ENCODE results near the gene TRABD2B.

The TRABD2B gene

DNA sequence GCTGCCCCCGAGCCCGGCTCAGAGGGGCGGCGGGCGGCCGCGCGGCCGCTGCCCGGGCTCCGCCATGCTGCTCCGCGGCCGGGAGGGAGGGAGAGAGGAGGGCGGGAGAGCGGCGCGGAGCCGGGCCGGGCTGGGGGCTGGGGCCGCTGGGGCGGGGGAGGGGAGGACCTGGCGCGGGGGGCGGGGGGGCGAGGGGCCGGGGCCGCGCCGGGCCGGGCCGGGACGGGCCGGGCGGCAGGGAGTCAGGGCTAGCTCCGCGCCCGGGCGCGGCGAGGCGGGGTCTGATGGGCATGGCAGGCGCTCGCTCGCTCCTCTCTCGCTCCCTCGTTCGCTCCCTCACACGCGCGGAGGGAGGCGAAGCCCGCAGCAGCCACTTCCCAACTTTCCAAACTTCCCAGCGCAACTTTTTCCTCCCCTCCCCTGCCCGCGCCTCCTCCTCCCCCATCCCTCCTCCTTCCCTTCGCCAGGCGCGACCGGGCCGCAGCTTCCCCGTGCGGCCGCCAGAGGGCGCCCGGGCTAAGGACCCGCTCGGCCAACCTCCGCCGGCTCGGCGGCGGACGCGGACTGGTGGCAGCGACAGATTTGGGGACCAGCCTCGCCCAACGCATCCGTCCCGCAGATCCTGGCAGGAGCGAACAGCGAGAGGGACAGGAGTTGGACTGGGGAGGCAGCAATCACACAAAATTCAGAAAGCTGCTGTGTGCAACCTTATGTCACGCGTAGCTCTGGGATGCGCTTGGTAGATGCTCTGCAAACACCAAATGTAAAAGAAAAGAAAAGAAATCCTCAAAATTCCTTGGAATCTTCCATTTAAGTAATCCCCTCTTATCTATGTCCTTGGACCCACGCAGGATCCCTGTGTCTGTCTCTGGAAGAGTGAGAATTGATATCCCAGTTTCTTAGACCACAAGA, at the start of gene TRABD2B:
Gene TRABD2B (minus strand): TSS at position 97 of the 912 bp plus-strand sequence.
- peak; percentile 71 for FAIRE-seq
- DNase-seq (ENCODE audit: low spot score) = peak; percentile 92

DNA sequence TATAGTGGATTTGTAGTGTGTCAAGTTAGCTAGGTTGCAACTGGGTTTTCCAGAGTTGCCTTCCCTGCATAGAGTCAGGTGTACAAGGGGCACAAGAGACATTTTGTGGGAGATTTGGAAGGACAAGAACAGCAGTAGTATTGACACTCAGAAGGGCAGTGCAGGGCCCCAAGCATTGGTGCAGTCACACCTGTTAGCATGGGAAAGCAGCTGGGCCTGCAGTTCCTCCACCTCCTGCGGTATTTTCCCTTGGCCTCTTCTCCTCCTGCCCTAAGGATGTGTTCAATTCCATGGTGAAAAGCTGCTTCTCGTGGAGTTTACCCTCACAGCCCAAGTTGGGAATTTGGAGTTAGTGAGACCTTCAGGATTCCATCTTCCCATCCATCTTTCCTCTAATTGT, 47.1 kb upstream of the TRABD2B start:
- DNase-seq (ENCODE audit: low spot score) (no peak), FAIRE-seq (no peak)

DNA sequence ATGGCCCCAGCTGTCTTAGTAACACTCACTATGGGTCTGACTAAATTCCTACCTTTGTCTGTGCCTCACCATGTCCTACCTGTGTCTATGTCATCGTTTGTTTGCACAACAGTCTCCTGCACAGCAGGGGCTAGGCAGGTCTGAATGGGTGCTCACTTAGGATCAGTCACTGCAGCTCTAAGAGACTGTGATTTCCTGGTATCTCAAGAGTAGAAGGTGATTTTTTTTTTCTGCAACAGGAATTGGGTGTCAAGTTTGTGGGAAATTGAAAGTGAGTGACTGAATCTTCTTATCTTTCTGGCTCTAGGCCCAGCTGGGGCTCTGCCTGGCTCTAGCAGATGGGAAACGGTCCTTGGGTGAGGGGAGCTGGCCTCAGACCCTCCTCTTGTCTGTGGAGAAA, 46.4 kb upstream of the TRABD2B start:
- no peak for DNase-seq (ENCODE audit: low spot score)
- FAIRE-seq = peak; percentile 79

- DNase-seq (ENCODE audit: low spot score) (no peak), FAIRE-seq (no peak)
These were observed 43.0 kb upstream of the TRABD2B start for GRCh38 chr1:48040154-48040553.

- no peak for FAIRE-seq
These were observed 42.2 kb upstream of the TRABD2B start for GRCh38 chr1:48039088-48040054.

GRCh38 chr1:48038270-48038767, 41.1 kb upstream of the TRABD2B start:
- FAIRE-seq (no peak), DNase-seq (ENCODE audit: low spot score) (no peak)

More at GRCh38 chr1:48039088-48040054, 42.2 kb upstream of the TRABD2B start:
- peak; percentile 47 for DNase-seq (ENCODE audit: low spot score)

DNA sequence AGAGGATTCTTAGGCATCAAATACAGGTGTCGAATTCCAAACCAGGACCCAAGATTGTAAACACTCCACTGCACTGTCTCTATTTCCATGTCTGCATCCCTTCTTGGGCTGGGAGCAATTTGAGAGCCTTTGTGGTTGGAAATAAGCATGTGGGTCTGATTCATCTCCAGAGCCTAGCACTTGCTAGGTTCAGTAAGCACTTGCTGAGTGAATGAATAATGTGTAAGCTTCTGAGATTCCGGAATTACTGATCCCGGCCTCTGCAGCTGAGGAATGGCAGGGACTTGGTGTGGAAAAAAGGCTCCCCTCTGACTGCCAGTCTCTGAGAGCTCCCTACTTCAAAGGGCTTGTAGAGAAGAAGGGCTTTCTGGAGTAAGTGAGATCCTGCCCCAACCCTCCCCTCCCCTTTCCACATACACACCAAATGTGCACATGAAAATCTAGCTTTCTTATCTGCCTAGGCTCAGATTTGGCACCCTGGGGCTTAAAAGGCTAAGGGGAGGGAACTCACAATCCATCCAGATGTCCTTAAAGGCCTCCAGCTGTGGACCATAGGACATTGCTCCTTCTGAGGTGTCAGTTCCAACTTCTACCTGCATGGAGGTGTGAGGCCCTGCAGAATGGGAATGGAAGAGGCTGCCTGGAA, 39.6 kb upstream of the TRABD2B start:
- DNase-seq (ENCODE audit: low spot score) (peak; percentile 59), FAIRE-seq (no peak)

GRCh38 chr1:48035371-48036141, 38.4 kb upstream of the TRABD2B start:
- DNase-seq (ENCODE audit: low spot score) = no peak
- FAIRE-seq = no peak

- DNase-seq (ENCODE audit: low spot score) (no peak), FAIRE-seq (no peak)
These were observed 36.4 kb upstream of the TRABD2B start for GRCh38 chr1:48033495-48034045.

GRCh38 chr1:48031676-48032075, 34.5 kb upstream of the TRABD2B start:
- FAIRE-seq = no peak

GRCh38 chr1:48030696-48031365, 33.6 kb upstream of the TRABD2B start:
- no peak for DNase-seq (ENCODE audit: low spot score)
- FAIRE-seq = no peak

More at GRCh38 chr1:48031676-48032075, 34.5 kb upstream of the TRABD2B start:
- no peak for DNase-seq (ENCODE audit: low spot score)

DNA sequence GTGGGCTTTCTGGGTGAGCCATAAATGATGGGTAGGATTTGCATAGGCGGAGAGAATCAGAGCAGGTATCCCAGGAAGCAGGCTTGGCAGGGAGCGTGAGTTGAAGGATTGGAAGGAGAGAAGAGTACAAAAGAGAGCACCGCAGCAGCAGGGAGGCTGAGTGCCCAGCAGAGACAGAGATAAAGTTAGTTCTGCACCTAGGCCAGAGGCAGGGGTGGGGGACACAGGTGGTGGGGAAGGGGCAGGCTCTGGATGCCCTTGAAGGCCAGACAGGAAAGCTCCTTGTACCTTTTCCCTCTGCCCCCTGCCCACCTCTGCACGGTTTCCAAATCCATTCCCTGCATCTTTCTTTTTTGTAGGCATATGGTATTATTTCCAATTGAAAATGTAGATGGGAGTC, 33.0 kb upstream of the TRABD2B start:
- DNase-seq (ENCODE audit: low spot score) = no peak
- no peak for FAIRE-seq

- FAIRE-seq = no peak
- DNase-seq (ENCODE audit: low spot score) = no peak
These were observed 31.3 kb upstream of the TRABD2B start for GRCh38 chr1:48028218-48029069.

DNA sequence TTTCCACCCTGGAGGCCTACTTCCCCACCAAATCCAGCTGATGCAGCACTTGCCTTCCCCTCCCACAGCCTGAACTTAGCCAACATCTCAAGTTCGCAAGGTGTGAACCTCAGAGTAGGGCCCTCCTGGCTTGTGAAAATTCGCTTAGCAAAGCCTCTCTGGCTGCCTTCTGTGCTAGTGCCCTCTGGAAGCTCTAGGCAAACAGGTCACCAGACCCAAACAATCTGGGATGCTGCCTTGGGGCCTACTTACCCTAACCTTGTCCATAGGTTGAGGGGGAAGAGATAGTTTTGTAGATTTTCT, 30.3 kb upstream of the TRABD2B start:
- FAIRE-seq = no peak

DNA sequence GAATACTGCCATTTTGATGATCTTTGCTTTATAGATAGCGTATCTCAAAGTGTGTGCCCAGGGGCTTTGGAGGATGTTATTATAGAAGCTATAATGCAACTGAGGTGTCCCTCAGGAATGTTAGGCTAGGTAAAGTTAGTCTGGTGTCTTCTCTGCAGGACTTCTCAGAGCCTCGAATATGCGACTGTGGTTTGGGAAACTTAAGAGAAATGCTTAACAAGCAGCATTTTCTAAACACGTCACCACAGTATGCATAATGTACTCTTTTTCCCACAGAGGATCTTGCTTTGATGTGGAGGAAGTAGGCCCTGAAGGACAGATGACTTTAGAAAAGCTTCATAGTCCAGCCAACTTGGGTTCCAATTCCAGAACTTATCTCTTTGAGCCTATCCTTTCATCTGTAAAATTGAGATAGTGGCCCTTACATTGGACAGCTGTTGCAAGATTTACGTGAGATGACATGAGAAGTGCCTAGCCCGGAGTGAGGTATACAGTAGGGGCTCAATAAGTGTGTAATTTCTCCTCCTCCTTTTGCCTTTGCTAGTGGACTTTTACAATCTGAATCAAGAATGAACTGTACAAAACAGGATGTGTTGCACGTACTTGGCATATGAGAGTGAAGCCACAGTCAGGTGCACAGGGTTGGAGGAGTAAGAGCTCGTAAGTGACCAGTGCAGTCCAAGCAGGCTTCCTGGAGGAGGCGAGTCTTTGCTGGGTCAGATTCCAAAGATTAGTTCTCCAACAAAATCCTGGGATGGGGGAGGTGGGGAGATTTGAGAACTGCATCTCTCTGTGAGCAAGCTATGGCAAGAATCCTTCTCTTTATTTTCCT, 29.7 kb upstream of the TRABD2B start:
- no peak for DNase-seq (ENCODE audit: low spot score)
- FAIRE-seq = no peak

More for the DNA sequence above, 30.3 kb upstream of the TRABD2B start:
- no peak for DNase-seq (ENCODE audit: low spot score)

GRCh38 chr1:48026275-48026674, 29.1 kb upstream of the TRABD2B start:
- FAIRE-seq = no peak

DNA sequence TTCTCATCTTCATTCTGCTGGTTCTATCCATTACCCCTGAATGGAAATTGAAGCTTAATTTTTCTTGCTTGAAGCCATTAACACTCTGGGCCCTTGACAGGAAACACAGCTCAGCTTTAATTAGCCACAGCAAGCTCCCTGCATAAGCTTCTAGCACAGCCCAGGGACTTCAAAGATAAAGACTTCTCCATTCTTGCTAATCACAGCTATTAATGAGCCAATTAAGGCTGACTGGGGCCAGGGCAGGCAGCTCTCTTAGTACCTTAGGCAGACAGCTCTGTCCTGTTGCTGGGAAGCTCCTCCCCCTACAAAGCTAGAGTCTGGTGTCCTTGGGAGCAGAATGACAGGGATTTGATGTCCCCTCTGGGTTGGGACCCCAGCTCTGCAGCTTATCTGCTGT, 27.9 kb upstream of the TRABD2B start:
- FAIRE-seq (no peak), DNase-seq (ENCODE audit: low spot score) (no peak)

More at GRCh38 chr1:48026275-48026674, 29.1 kb upstream of the TRABD2B start:
- DNase-seq (ENCODE audit: low spot score) = peak; percentile 50

GRCh38 chr1:48023488-48023887, 26.3 kb upstream of the TRABD2B start:
- no peak for DNase-seq (ENCODE audit: low spot score)
- no peak for FAIRE-seq
